GM12873 (cell line): ENCODE measurements around the gene ACTR1A.

ENCODE experiments used
- CTCF ChIP-seq: IDR thresholded peaks from 2 replicates; pipeline ENCODE4 v1.5.1; 2012; ENCODE audit warnings: low read depth, mild to moderate bottlenecking, moderate library complexity, low read length, control low read depth; ENCODE audit not compliant: insufficient read depth; ENCODE audit errors: missing control alignments

ACTR1A gene

GRCh38 chr10:102504179-102504975 lies 1.9 kb upstream of the ACTR1A start:
- no peak for TF ChIP-seq CTCF

- TF ChIP-seq CTCF, result peak; percentile 88
Observed at GRCh38 chr10:102503264-102504178, 1.0 kb upstream of the ACTR1A start, which contains the start of gene SUFU. TSS of gene SUFU (plus strand) at chr10:102503972. CDS start at chr10:102504153, 181 bp downstream.

GRCh38 chr10:102502029-102502336 lies 529 bp downstream of the ACTR1A start:
- TF ChIP-seq CTCF, result no peak

GRCh38 chr10:102501201-102502028 lies 1.1 kb downstream of the ACTR1A start:
- TF ChIP-seq CTCF, result no peak

GRCh38 chr10:102499356-102499755 lies 3.2 kb downstream of the ACTR1A start:
- no peak for TF ChIP-seq CTCF

GRCh38 chr10:102497545-102497944 lies 5.0 kb downstream of the ACTR1A start:
- no peak for TF ChIP-seq CTCF
